Measurements from ENCODE around the gene CDH13. TPM values are rescaled to one million over a fixed set of nuclear protein-coding genes. Genes with fewer than 3 reads are reported as not detected.

The CDH13 gene
- total RNA-seq, 2 experiments from 2014 or later = not detected

DNA sequence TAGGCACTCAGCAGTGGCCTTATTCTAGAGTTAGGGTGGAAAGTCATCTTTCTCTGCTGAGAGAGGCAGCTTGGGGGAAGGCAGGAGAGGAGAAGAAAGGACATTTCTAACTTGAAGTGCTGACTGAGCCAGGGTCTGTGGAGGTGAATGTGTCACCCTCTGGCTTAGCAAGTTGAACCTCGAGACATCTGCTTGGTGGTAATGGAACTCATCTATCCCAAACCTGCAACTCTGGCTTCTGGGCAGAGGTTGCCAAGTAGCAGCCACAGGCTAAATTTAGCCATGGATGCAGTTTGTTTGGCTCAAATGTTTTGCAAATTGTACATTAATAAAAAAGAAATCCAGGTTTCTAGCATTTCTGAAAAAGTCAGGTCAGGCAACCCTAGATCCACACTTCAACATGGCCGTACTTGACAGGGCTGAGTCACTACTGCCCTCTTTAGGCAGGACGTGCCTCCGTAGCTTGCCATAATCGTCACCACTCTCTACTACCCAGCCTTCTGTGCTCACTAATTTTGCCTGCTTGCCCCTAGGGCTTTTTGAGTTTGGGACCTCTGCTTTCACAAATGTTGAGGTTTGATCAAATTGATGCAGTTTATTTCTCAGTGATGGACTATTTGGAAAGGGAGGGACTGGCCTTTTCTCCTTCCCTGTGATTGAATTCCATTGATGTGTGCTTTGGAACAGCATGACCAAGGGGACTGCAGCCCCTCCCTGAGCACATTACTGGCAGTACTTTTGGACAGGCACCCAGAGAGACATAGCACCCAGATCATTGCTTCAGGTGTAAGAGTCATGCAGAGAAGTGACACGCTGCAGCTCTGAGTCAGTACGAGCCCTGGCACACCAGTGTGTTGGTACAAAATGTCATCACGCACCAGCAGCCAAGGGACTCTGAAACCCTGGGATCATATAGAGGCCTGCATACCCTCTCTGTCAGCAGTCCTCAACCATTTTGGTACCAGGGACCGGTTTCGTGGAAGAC lies 5.2 kb downstream of the CDH13 start:
- Mint-ChIP-seq H3K4me3 (no peak overlapping the region), H3K27ac (no peak overlapping the region), H3K4me1 (peaks cover 14% of the 10 kb centered on the region), H3K27me3 (peaks cover 39% of the 10 kb centered on the region), H3K36me3 (no peaks in the 10 kb centered on the region), H3K9me3 (ENCODE audit: low read depth) (no peaks in the 10 kb centered on the region)
- DNase-seq (no peak), ATAC-seq (no peak)
- CTCF ChIA-PET = interaction anchor here (1.0 to 1.4 kb wide), 2 partner anchors 11 to 169 kb away, joined by 3 read pairs; no protein-coding TSS in a partner anchor

DNA sequence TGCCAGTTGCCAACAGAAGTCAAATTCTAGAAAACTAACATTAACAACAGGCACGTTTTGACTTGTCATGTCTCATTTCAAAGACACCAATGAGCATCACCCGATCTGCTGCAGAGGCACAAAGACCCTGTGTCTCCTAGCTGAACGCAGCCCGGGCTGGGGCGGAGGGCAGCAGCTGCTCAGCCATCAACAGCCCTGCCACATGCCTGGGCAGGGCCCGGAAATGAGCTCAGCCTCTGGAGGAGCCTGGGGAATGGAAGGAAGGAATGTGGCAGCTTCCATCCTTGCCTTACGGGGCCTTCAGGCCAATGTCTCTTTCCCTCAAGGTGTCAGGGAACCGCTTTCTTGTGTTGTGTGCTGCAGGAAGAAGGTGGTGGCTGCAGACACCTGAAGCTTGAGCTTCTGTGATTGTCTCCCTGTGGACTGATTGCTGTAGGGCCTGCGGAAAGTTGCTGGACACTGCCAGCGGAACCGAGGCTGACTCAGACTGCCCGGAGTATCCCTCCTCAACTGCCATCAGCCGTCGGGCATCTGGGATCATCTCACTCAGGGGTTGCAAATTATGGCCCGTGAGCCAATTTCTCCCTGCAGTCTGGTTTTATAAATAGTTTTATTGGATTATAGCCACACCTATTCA lies 7.3 kb downstream of the CDH13 start:
- Mint-ChIP-seq H3K9me3 (ENCODE audit: low read depth) (no peaks in the 10 kb centered on the region), H3K4me1 (peaks cover 16% of the 10 kb centered on the region), H3K36me3 (no peaks in the 10 kb centered on the region), H3K27me3 (peaks cover 22% of the 10 kb centered on the region), H3K27ac (no peak overlapping the region), H3K4me3 (no peak overlapping the region)
- ATAC-seq (no peak), DNase-seq (no peak)
- CTCF ChIA-PET = no interaction called here

- no peak overlapping the region for H3K27ac Mint-ChIP-seq
- DNase-seq (no peak), ATAC-seq (peak; percentile 42)
- peaks cover 12% of the 10 kb centered on the region for H3K27me3 Mint-ChIP-seq
- no peak overlapping the region for H3K4me3 Mint-ChIP-seq
- CTCF ChIA-PET = interaction anchor here (0.6 kb wide), 1 partner anchor 812 kb away, joined by 3 read pairs; no protein-coding TSS in a partner anchor
- no peaks in the 10 kb centered on the region for H3K9me3 Mint-ChIP-seq (ENCODE audit: low read depth)
- peaks cover 20% of the 10 kb centered on the region for H3K4me1 Mint-ChIP-seq
- H3K36me3 Mint-ChIP-seq = peaks cover 1% of the 10 kb centered on the region
Observed at GRCh38 chr16:82634955-82635610, 8.3 kb downstream of the CDH13 start.

GRCh38 chr16:82636485-82636884 lies 9.7 kb downstream of the CDH13 start:
- CTCF ChIA-PET = no interaction called here
- no peak overlapping the region for H3K27ac Mint-ChIP-seq
- ATAC-seq = no peak
- H3K9me3 Mint-ChIP-seq (ENCODE audit: low read depth) = no peaks in the 10 kb centered on the region
- peaks cover 29% of the 10 kb centered on the region for H3K4me1 Mint-ChIP-seq
- no peak overlapping the region for H3K4me3 Mint-ChIP-seq
- no peak for DNase-seq
- peaks cover 1% of the 10 kb centered on the region for H3K36me3 Mint-ChIP-seq
- H3K27me3 Mint-ChIP-seq = no peaks in the 10 kb centered on the region

GRCh38 chr16:82636958-82637357 lies 10.2 kb downstream of the CDH13 start:
- no peak for DNase-seq
- ATAC-seq = no peak
- Mint-ChIP-seq H3K4me1 (peaks cover 33% of the 10 kb centered on the region), H3K4me3 (no peak overlapping the region), H3K27me3 (no peaks in the 10 kb centered on the region), H3K36me3 (peaks cover 1% of the 10 kb centered on the region), H3K27ac (no peak overlapping the region), H3K9me3 (ENCODE audit: low read depth) (no peaks in the 10 kb centered on the region)
- CTCF ChIA-PET = no interaction called here

DNA sequence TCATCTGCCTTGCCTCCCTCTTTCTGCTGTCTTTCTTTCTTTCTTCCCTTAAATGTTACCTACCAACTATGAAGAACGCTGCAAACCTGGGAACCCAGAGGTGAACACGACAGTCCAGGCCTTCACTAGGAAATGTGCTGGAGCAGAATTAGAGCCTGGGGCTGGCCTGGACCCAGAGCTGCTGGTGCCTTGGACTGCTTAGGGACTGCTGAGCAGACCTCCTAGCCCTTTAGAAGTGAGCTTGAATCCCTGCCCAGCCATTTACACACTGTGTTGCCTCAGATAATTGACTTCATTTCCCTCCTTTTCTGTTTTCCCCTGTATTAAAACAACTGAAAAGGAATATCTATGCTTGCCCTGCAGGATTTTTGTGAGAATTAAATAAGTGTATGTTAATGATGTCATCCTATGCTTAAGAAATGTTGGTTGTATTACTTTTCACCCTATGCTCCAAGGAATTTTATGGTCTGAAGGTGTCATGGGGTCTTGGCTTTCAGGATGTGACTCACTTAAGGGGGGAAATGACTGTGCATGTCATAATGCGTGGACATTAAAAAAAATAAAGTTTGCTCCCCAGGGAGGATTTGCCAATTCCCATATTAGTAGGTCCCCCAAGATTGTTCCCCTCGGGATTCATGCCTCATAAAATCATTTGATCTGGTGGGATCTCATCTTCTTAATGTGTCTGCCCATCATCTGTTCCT lies 11.5 kb downstream of the CDH13 start:
- no peak for ATAC-seq
- peaks cover 1% of the 10 kb centered on the region for H3K36me3 Mint-ChIP-seq
- peaks cover 39% of the 10 kb centered on the region for H3K4me1 Mint-ChIP-seq
- no peaks in the 10 kb centered on the region for H3K9me3 Mint-ChIP-seq (ENCODE audit: low read depth)
- DNase-seq = no peak
- H3K27ac Mint-ChIP-seq = no peak overlapping the region
- CTCF ChIA-PET = interaction anchor here (0.6 to 1.4 kb wide), 4 partner anchors 107 to 996 kb away, joined by 3 read pairs; no protein-coding TSS in a partner anchor
- H3K4me3 Mint-ChIP-seq = no peak overlapping the region
- no peaks in the 10 kb centered on the region for H3K27me3 Mint-ChIP-seq

DNA sequence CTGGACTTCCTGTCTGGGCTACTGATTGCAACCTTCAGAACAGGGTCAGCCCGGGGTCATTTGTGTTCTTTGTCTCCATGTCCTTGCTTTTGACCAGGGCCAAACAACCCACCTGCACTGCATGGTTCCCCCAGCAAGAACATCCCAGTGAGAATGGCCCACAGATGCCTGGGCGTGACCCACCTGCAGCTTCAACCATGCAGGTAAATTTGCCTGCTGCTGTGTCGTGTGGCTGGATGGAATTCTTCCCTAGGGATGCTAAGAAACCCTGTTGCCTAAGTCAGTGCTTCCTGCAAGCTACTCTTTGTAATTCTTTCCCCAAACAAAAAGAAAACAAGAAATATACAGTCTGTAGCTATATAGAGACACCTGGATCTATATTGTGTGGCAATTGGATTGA lies 12.5 kb downstream of the CDH13 start:
- Mint-ChIP-seq H3K4me3 (no peak overlapping the region), H3K27ac (no peak overlapping the region), H3K9me3 (ENCODE audit: low read depth) (no peaks in the 10 kb centered on the region), H3K36me3 (peaks cover 1% of the 10 kb centered on the region), H3K4me1 (peaks cover 39% of the 10 kb centered on the region), H3K27me3 (no peaks in the 10 kb centered on the region)
- ATAC-seq (no peak), DNase-seq (no peak)
- CTCF ChIA-PET = interaction anchor here (0.9 to 1.4 kb wide), 5 partner anchors 10 to 377 kb away, joined by 3 to 5 read pairs (median 3); no protein-coding TSS in a partner anchor

DNA sequence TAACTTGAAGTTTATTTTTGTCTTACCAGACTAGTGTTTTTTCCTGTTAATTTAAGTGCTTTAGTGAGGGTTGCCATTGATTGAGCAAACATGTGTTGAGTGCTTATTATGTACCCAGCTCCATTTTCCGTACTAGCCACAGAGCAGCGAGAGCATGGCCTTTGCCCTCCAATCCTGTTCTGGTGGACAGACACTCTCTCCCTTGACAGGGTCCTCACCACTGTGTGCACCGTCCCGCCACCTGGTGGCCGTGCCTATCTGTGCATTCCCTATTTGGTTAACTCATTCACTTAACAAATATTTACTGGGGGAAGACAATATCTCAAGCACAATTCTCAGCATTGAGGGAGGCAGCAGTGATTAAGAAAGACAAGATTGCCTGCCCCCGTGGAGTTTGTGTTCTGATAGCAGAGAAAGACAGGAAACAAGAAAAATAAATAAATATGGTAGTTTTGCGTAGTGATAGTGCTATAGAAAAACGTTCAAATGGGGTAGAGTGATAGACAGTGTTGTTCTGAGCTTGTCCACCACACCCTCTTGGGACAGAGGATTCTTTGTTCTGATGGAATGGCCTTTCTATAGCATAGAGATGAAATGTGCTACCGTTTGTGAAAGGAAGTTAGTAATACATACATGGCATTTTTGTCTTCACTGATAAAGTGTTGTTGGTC lies 13.0 kb downstream of the CDH13 start:
- ATAC-seq (peak; percentile 56), DNase-seq (peak; percentile 66)
- Mint-ChIP-seq H3K27me3 (no peaks in the 10 kb centered on the region), H3K9me3 (ENCODE audit: low read depth) (no peaks in the 10 kb centered on the region), H3K27ac (no peak overlapping the region), H3K4me1 (peaks cover 38% of the 10 kb centered on the region), H3K4me3 (no peak overlapping the region), H3K36me3 (peaks cover 1% of the 10 kb centered on the region)
- CTCF ChIA-PET = interaction anchor here (0.8 to 3.6 kb wide), 11 partner anchors 9 to 378 kb away, joined by 3 to 16 read pairs (median 4); no protein-coding TSS in a partner anchor

GRCh38 chr16:82641336-82641984 lies 14.7 kb downstream of the CDH13 start:
- CTCF ChIA-PET = interaction anchor here (1.2 to 3.6 kb wide), 8 partner anchors 10 to 378 kb away, joined by 4 to 16 read pairs (median 4); no protein-coding TSS in a partner anchor
- Mint-ChIP-seq H3K4me3 (no peak overlapping the region), H3K27ac (peak overlapping the region; percentile 50), H3K9me3 (ENCODE audit: low read depth) (no peaks in the 10 kb centered on the region), H3K36me3 (peaks cover 1% of the 10 kb centered on the region), H3K4me1 (peaks cover 29% of the 10 kb centered on the region), H3K27me3 (no peaks in the 10 kb centered on the region)
- ATAC-seq (peak; percentile 65), DNase-seq (no peak)

DNA sequence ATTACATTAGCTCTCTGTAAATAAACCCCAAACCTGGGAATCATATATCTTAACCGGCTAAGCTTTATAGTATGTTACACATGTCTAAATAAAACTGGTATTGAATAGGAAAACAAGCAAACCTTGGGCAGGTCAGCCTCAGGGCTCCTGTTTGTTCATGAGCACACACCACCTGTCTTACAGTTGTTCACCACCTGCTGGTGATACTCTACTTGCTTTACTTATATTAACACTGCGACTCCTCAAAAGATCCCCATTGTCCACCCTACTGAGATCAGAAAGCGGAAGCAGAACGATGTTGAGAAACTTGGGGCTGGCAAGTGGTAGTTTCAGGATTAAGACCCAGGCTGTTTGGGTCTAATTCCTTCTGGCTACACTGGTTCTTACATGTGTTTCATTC lies 16.4 kb downstream of the CDH13 start:
- CTCF ChIA-PET = interaction anchor here (0.8 to 3.6 kb wide), 3 partner anchors 9 to 60 kb away, joined by 3 to 16 read pairs (median 3); no protein-coding TSS in a partner anchor
- no peak for DNase-seq
- peaks cover 1% of the 10 kb centered on the region for H3K36me3 Mint-ChIP-seq
- H3K4me1 Mint-ChIP-seq = peaks cover 33% of the 10 kb centered on the region
- ATAC-seq = no peak
- H3K9me3 Mint-ChIP-seq (ENCODE audit: low read depth) = no peaks in the 10 kb centered on the region
- no peak overlapping the region for H3K4me3 Mint-ChIP-seq
- H3K27ac Mint-ChIP-seq = no peak overlapping the region
- no peaks in the 10 kb centered on the region for H3K27me3 Mint-ChIP-seq

DNA sequence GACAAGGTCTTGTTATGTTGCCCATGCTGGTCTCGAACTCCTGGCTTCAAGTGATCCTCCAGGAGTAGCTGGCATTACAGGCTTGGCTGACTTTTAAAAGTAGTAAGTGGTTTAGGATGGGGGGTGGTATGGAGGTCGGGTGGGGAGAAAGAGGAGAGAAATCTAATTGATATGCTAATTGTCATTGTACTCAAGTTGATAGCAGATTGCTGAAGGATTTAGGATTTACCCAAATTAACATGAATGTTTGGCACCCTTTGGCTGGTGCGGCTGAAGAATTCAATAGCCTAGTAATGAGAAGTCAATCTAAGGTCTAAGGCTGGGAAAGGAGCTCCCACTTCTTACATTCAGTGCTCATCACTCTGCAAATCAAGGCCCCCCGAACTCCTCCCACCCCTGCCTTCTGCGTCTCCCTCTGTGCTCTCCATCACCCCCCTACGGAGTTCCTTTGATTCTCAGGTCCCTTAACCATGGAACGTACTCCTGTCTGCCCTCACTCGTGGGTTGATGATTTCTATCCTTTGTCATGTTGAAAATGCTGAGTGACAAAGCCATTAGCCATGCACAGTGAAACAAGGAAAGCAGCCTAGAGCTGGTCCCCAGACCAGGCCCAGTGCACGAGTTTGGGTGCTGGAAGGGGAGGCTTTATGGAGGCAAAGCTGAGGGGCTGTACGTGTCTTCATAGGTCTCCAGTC lies 17.3 kb downstream of the CDH13 start:
- peaks cover 32% of the 10 kb centered on the region for H3K4me1 Mint-ChIP-seq
- no peaks in the 10 kb centered on the region for H3K9me3 Mint-ChIP-seq (ENCODE audit: low read depth)
- H3K27me3 Mint-ChIP-seq = no peaks in the 10 kb centered on the region
- ATAC-seq (no peak), DNase-seq (no peak)
- H3K36me3 Mint-ChIP-seq = peaks cover 1% of the 10 kb centered on the region
- no peak overlapping the region for H3K4me3 Mint-ChIP-seq
- CTCF ChIA-PET = interaction anchor here (0.9 to 1.6 kb wide), 2 partner anchors 8 to 59 kb away, joined by 3 read pairs; no protein-coding TSS in a partner anchor
- no peak overlapping the region for H3K27ac Mint-ChIP-seq

Data from activated CD8-positive, alpha-beta memory T cell treated with anti-CD3 and anti-CD28 coated beads, Interleukin-2, amount 10 ng/mL, durations not matched to agents 7 days and 5 days (primary cell).